Stimulated activated CD4-positive, alpha-beta T cell treated with anti-CD3 and anti-CD28 coated beads, Interleukin-1b, Interleukin-23, amount 100 ng/mL, for 4 hours (primary cell): ENCODE data around the gene ITGA5.

Experiments used
- DNase-seq, 2 donors: peaks; one replicate each; pipeline ENCODE4 v3.0.0-alpha.2; 2020; ENCODE audit warnings: low read depth in 2 of 2

The ITGA5 gene

GRCh38 chr12:54389134-54389508, 29.9 kb downstream of the ITGA5 start:
- no peak for DNase-seq

DNA sequence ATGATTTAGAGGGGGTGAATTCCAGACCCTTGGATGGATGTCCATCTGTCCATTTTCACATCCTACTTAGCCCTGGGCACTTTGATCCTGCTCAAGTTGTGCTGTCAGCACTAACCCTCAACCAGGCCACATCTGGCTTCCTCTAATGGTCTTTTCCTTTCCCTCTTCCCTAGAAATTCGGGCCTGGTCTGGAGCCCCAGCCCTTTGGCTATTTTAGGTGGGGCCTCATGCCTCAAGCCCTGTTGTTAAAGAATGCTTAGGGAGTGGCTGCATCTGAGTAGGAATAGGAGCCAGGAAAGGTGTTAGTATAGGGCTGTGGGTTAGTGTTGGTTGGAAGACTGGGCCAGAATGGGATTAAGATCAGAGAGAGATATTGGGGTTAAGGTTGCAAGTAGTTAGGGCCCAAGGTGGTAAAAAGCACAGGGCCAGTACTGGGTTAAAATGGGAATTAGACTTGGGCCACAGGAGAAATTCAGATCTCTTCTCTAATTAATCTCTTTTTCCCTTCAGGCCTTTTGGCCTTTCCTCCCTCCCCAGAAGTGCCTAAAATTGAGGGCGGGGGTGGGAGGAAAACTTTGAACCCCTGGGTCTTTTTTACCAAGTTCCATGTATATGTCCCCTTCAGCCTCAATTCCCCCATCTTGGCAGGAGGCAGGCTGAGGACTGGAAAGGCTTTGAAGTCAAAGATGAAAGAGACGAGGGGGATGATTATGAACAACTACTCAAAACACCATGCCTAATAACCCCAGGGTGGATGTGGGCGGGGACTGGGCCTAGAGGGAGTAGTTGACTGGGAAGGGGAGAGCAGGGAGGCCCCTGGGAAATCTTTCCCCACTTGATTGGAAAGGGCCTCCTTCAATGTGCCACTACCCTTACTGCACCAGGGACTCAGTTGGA, 30.6 kb downstream of the ITGA5 start:
- DNase-seq: no peak

GRCh38 chr12:54387114-54387467, 32.0 kb downstream of the ITGA5 start:
- DNase-seq: no peak

DNA sequence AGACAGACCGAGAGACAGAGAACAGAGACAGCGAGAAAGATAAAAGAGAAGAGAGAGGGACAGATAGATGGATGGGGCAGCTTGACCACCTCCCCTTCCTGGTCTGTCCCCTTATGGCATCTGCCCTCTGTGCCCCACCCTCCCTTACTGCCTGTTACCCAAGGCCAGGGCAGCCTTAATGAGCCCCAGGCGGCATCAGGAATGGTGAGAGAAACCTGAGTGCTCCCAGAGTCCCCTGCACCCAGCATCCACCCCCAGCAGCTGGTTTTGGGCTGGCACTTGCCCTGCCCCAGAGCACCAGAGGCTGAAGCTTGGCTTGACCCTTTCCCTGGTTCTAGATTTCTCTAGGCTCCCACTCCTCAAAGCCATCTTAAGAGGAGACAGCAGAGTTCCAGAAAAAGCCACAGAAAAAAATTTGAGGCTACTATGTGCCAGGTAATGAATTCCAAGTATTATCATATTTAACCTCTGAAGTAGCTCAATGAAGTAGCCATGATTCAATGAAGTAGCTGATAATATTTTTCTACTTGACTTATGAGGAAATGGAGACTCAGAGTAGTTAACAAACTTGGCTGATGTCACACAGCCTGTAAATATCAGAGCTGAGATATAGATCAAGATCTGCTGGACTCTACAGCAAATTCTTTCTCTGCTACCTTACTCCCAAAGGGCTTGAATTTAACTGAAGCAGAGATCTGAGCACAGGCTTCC, 32.5 kb downstream of the ITGA5 start:
- no peak for DNase-seq

GRCh38 chr12:54385251-54385914, 33.7 kb downstream of the ITGA5 start:
- no peak for DNase-seq

GRCh38 chr12:54384591-54385041, 34.5 kb downstream of the ITGA5 start, which contains the start of gene ZNF385A:
TSS of gene ZNF385A (minus strand) at chr12:54384733. CDS start at chr12:54384514, 219 bp downstream.
- no peak for DNase-seq

DNA sequence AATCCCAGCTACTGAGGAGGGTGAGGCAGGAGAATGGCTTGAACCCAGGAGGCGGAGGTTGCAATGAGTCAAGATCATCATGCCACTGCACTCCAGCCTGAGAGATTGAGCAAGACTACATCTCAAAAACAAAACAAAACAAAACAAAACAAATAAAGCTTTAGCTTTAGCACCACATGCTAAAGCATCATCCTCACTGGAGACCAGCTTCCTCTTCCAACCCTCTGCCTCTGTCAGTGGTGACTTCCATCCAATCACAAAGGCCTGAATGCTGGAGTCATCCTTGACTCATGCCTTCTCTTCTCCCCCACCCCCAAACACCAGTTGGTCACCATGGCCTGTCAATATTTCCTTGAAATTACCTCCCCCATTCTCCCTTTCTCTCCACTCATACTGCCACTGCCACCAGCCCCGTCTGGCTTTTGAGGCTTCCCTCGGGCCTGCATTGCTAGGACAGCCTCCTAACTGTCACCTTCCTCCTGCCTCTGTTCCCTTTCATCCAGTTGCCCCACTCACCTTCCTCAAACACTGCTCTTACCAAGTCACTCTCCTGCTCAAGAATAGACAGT, 35.9 kb downstream of the ITGA5 start:
- no peak for DNase-seq

DNA sequence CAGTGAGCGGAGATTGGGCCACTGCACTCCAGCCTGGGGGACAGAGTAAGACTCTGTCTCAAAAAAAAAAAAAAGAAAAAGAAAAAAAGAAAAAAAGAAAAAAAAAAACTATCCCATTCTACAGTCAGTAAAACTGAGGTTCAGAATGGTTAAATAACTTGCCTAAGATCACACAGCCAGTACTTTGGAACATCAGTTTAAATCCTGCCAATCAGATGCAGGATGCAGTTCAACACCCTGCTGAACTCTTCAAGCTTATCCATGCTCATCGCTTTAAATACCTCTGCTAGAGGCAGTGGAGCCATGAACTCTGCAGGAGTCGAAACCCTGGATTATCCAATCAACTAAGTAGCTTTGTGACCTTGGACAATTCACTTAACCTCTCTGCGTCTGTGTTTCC, 37.9 kb downstream of the ITGA5 start:
- DNase-seq: no peak

DNA sequence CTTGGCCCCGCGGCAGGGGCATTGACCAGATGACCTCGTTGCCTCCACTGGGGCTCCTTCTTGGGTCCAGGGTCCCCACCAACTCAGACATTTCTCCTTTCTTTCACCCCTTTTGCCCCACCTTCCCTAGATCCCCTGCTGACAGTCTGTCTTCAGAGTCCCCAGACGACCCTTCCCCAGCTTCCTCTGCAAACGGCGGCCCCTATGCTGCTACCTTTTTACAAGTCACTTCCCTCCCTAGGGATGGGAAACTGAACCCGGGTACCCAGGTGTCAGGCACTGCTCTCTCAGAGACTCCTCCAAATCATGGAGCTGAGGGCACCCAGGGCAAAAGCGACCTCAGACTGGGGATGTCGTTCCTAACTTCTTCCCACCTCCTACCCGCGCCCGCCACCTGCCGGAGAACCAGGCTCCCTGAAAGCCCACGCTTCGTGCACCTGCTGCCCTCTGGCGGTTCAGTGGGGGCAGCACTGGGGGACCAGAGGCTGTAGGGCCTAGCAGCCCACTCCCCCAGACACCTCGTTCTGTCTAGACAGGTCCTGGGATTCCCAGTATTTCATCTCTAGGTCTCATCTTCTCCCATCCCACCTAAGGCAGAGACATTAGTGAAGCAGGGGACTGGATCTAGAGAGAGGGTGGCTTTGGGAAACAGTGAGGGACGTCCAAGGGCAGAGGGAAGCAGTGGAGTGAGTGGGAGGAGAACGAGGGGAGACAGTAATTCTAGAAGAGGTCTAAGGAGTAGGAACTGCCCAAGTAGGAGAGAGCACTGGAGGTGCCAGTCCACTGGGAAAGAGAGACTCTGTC, 39.5 kb downstream of the ITGA5 start:
- peak; percentile 89 to 90 for DNase-seq

DNA sequence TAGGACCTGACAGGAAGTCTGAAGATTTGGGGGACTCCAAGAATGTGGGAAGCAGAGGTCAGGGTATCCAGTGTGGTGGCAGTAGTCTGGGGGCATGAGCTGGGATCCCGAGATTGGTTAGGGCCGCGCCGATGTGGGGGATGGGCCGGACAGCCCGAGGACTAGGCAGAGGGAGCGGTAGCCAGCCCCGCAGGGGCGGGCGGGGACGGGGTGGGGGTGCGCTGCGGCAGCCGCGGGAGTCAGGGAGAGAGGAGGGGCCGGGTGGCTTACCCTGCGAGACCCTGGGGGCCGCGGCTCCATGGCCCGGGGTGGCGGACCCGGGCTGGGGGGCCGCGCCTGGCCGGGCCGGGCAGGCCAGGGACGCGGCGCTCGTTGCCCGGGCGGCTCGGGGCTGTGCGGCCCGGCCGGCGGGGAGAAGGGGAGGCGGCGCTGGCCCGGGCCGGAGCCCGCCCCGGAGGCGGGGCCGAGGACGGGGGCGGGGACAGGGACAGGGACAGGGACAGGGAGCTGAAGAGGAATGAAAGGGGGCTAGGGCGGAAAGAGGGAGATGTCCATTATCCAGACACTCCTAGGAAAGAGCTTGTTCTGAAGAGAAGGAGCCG, 40.2 kb downstream of the ITGA5 start:
- DNase-seq: no peak

GRCh38 chr12:54377797-54378515, 41.1 kb downstream of the ITGA5 start:
- DNase-seq: no peak

GRCh38 chr12:54377007-54377406, 42.1 kb downstream of the ITGA5 start:
- no peak for DNase-seq

- DNase-seq: no peak
Measured at GRCh38 chr12:54376596-54376995, 42.5 kb downstream of the ITGA5 start.

- no peak for DNase-seq
Measured at GRCh38 chr12:54375259-54375579, 43.8 kb downstream of the ITGA5 start.

GRCh38 chr12:54374562-54375258, 44.4 kb downstream of the ITGA5 start:
- DNase-seq: no peak

DNA sequence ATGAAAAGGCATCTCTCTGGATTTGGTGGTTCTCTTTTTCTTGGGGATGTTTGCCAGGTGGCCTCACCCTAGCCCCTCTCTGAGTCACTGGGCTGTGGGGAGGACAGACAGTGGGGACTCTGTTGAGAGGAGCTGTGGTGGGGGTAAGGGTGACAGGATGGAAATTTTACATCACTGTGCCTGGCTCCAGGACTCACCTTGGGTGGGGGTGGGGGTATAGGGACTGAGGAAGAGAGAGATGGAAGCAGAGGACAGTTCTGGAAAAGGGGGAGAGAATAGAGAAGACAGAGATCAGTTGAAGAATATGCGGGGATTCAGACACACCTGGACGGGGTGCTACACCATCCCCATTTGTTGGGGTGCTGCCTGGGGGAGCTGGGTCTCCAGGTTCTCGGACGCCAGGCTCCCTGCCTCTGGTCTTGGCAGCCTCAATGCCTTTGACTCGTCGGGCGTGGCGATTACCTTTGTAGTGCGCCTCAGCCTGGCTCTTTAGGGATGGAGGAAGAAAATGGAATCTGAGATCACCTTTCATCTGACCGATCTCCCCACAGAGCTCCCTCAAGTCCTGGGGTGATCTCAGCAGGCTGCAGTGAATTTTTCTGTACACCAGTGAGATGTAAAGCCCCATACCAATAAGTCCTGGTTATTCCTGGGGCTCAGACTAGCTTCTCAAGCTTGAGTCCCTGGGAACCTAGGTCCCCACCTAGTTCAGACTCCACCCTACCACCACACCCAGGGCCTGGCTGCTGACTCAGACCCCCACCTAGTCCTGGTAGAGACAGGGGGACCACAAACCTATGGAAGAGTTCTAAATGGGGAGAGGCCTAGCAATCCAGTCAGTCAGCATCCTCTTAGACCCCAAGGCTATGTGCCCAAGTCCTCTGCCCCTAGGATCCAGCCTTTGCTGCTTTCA, 45.2 kb downstream of the ITGA5 start:
- no peak for DNase-seq

DNA sequence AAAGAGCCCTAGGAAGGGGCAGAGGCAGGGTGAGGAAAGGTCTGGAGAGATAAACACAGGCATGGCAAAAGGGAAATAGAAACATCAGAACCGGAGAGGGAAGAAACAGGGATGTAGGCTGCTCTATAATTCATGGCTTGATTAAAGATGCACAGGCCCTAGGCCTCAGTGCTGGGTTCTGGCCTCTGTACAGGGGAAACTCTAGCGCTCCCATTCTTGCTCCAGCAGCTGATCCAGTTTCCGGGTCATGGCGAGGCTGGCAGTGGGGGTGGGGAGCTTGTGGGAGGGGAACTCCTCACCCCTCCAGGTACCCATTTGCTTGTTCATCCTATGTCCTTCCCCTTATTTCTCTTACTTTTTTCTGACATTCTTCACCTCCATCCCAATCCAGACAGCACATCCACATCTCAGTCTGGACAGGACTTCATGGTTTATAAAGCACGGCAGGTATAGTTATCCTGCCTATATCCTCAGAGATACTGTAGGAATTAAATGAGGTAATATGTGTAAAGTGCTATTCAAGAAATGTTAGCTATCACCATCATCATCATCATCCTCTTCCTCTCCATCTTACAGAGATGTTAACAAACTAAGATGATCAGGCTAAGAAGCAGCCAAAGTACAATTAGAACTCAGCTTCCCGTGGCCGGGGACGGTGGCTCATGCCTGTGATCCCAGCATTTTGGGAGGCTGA, 46.8 kb downstream of the ITGA5 start:
- DNase-seq: no peak
